HG03025 (cell line): ENCODE data around the gene ZNF532.

ENCODE experiments used
- ATAC-seq: cut with Tn5 transposase; IDR thresholded peaks from one replicate; pipeline ENCODE4 v1.9.1; 2021; ENCODE audit warnings: mild to moderate bottlenecking, moderate library complexity; ENCODE audit not compliant: unreplicated experiment, low FRiP score

ZNF532 gene

GRCh38 chr18:58934933-58935577 is 70.4 kb downstream of the ZNF532 start:
- no peak for ATAC-seq

GRCh38 chr18:58937071-58937886 is 72.6 kb downstream of the ZNF532 start:
- ATAC-seq: no peak

- no peak for ATAC-seq
These were observed 73.2 kb downstream of the ZNF532 start for GRCh38 chr18:58937887-58938267.

- ATAC-seq: no peak
These were observed 76.9 kb downstream of the ZNF532 start for GRCh38 chr18:58941426-58942099.

- no peak for ATAC-seq
These were observed 79.2 kb downstream of the ZNF532 start for GRCh38 chr18:58943896-58944295.

GRCh38 chr18:58947136-58947732 is 82.6 kb downstream of the ZNF532 start:
- ATAC-seq: no peak

- no peak for ATAC-seq
These were observed 84.4 kb downstream of the ZNF532 start for GRCh38 chr18:58949031-58949430.

- ATAC-seq: no peak
These were observed 87.5 kb downstream of the ZNF532 start for GRCh38 chr18:58951986-58952702.

- ATAC-seq: no peak
These were observed 88.2 kb downstream of the ZNF532 start for GRCh38 chr18:58952858-58953257.

GRCh38 chr18:58953627-58954026 is 89.0 kb downstream of the ZNF532 start:
- ATAC-seq: no peak

GRCh38 chr18:58955001-58955400 is 90.3 kb downstream of the ZNF532 start:
- ATAC-seq: no peak

GRCh38 chr18:58955738-58956137 is 91.1 kb downstream of the ZNF532 start:
- no peak for ATAC-seq

- ATAC-seq: no peak
These were observed 94.0 kb downstream of the ZNF532 start for GRCh38 chr18:58958628-58959027.

GRCh38 chr18:58960508-58960907 is 95.8 kb downstream of the ZNF532 start:
- ATAC-seq: no peak

- peak; percentile 52 for ATAC-seq
These were observed 96.5 kb downstream of the ZNF532 start for GRCh38 chr18:58960946-58961722.

GRCh38 chr18:58962336-58962735 is 97.7 kb downstream of the ZNF532 start:
- ATAC-seq: no peak

- no peak for ATAC-seq
These were observed 100.8 kb downstream of the ZNF532 start for GRCh38 chr18:58965291-58966004.

- ATAC-seq: no peak
These were observed 101.5 kb downstream of the ZNF532 start for GRCh38 chr18:58966005-58966677.

- no peak for ATAC-seq
These were observed 102.0 kb downstream of the ZNF532 start for GRCh38 chr18:58966704-58967103.
